Measurements from ENCODE around the gene CARNS1. TPM values are rescaled to one million over a fixed set of nuclear protein-coding genes. Genes with fewer than 3 reads are reported as not detected.

CARNS1 gene
- total and polyA plus RNA-seq, 8 donors, result 0.39 to 2.2 (median 0.90) TPM

GRCh38 chr11:67382276-67383136, 33.0 kb upstream of the CARNS1 start:
- intact Hi-C loops (cut with DNase I), result loop anchor here in 2 of 3 donors (5.0 to 10.0 kb wide), 2 partner anchors 35 to 128 kb away; no protein-coding TSS in a partner anchor
- 39 to 41% methylated on average over 16 of the region's 16 CpGs for WGBS, 2 donors

GRCh38 chr11:67384851-67385366, 30.6 kb upstream of the CARNS1 start:
- no peak overlapping the region for H3K4me3 ChIP-seq
- no peak overlapping the region for H3K27ac ChIP-seq
- 43 to 53% methylated on average over 3 of the region's 3 CpGs for WGBS, 2 donors
- ATAC-seq (peak in 3 of 4 donors; percentile 2 to 30 (median 7)), FAIRE-seq (no peak), DNase-seq (no peak)
- no peaks in the 10 kb centered on the region for H3K36me3 ChIP-seq
- H3K9me3 ChIP-seq, result no peaks in the 10 kb centered on the region
- no peaks in the 10 kb centered on the region for H3K4me1 ChIP-seq
- intact Hi-C loops (cut with DNase I), result loop anchor here in 2 of 3 donors (5.0 to 10.0 kb wide), 2 partner anchors 38 to 130 kb away; no protein-coding TSS in a partner anchor
- TF ChIP-seq CTCF (IDR thresholded peaks at IDR 0.05), result no peak
- H3K27me3 ChIP-seq, result no peaks in the 10 kb centered on the region

More at GRCh38 chr11:67382276-67383136, 33.0 kb upstream of the CARNS1 start:
- no peak overlapping the region for H3K4me3 ChIP-seq
- no peaks in the 10 kb centered on the region for H3K36me3 ChIP-seq
- H3K27me3 ChIP-seq, result no peaks in the 10 kb centered on the region
- DNase-seq (peak; percentile 66 to 91 (median 84)), ATAC-seq (peak; percentile 75 to 95 (median 92)), FAIRE-seq (no peak)
- peak; percentile 89 to 96 (median 91) for TF ChIP-seq CTCF (IDR thresholded peaks at IDR 0.05)
- H3K9me3 ChIP-seq, result no peaks in the 10 kb centered on the region
- no peak overlapping the region for H3K27ac ChIP-seq
- H3K4me1 ChIP-seq, result no peaks in the 10 kb centered on the region

- intact Hi-C loops (cut with DNase I), result loop anchor here in 1 of 3 donors (10.0 kb wide), 1 partner anchor 132 kb away; no protein-coding TSS in a partner anchor
- H3K4me1 ChIP-seq, result peaks cover 0 to 9% (median 0%) of the 10 kb centered on the region in 3 donors
- H3K9me3 ChIP-seq, result no peaks in the 10 kb centered on the region
- no peak for FAIRE-seq
- H3K4me3 ChIP-seq, result no peak overlapping the region
- H3K36me3 ChIP-seq, result no peaks in the 10 kb centered on the region
- no peaks in the 10 kb centered on the region for H3K27me3 ChIP-seq
- TF ChIP-seq CTCF (IDR thresholded peaks at IDR 0.05), result no peak
- no peak for ATAC-seq
- WGBS, 2 donors, result 38 to 44% methylated on average over 9 of the region's 9 CpGs
- no peak for DNase-seq
- no peak overlapping the region for H3K27ac ChIP-seq
Observed at GRCh38 chr11:67387069-67387468, 28.4 kb upstream of the CARNS1 start.

GRCh38 chr11:67387518-67387917, 28.0 kb upstream of the CARNS1 start:
- intact Hi-C loops (cut with DNase I), result loop anchor here in 1 of 3 donors (10.0 kb wide), 1 partner anchor 133 kb away; no protein-coding TSS in a partner anchor
- TF ChIP-seq CTCF (IDR thresholded peaks at IDR 0.05), result no peak
- peaks cover 0 to 9% (median 0%) of the 10 kb centered on the region in 3 donors for H3K4me1 ChIP-seq
- no peak for ATAC-seq
- H3K9me3 ChIP-seq, result no peaks in the 10 kb centered on the region
- H3K27me3 ChIP-seq, result no peaks in the 10 kb centered on the region
- FAIRE-seq, result no peak
- WGBS, 2 donors, result 60 to 63% methylated on average over 6 of the region's 6 CpGs
- H3K36me3 ChIP-seq, result no peaks in the 10 kb centered on the region
- no peak overlapping the region for H3K4me3 ChIP-seq
- no peak overlapping the region for H3K27ac ChIP-seq
- no peak for DNase-seq

Data from pancreas (tissue), 10 donors.